Measurements from ENCODE around the gene SH2B3.
"Not testable (repeated sequence)": the region's sequence is repeated elsewhere in the genome, so short reads cannot be mapped to it uniquely, and the experiment has no call there.

Gene SH2B3

DNA sequence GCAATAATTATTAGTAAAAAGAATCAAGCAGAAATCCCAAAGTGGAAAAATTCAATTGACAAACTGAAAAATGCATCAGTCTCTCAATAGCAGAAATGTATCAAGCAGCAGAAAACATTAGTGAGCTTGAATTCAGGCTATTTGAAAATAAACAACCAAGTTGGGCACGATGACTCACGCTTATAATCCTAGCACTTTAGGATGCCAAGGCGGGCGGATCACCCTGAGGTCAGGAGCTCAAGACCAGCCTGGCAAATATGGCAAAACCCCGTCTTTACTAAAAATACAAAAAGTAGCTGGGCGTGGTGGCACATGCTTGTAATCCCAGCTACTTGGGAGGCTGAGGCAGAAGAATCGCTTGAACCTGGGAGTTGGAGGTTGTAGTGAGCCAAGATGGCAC is 87.3 kb downstream of the SH2B3 start:
- H3K4me1 ChIP-seq (ENCODE audit: control insufficient read depth in 1 of 2, insufficient read depth in 2 of 2, low read length in 2 of 2); H3K27ac ChIP-seq (ENCODE audit: low read depth, low read length); H3K9me3 ChIP-seq (ENCODE audit: control insufficient read depth in 1 of 2, low read length in 2 of 2); H3K9ac ChIP-seq (ENCODE audit: low read depth in 1 of 2, low read length in 2 of 2); H3K27me3 ChIP-seq (ENCODE audit: control insufficient read depth in 1 of 2, insufficient read depth in 2 of 2, low read length in 2 of 2); H3K4me3 ChIP-seq (ENCODE audit: low read depth in 1 of 2, low read length in 2 of 2): not testable (repeated sequence)
- peaks cover 21 to 52% of the 10 kb centered on the region in 2 donors for H3K36me3 ChIP-seq (ENCODE audit: control insufficient read depth in 1 of 2, insufficient read depth in 2 of 2, low read length in 2 of 2)

DNA sequence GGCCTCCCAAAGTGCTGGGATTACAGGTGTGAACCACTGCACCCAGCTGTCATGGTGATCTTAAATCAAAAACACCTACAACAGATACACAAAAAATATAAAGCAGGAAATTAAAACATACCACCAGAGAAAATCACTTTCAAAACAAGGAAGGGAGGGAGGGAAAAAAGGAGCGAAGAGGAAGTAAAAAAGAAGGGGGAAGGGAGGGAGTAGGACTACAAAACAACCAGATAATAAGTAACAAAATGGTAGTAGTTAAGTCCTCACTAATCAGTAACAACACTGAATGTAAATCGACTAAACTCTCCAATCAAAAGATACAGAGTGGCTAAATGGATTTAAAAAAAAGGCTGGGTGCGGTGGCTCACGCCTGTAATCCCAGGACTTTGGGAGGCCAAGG is 89.0 kb downstream of the SH2B3 start:
- H3K4me3 ChIP-seq (ENCODE audit: low read depth in 1 of 2, low read length in 2 of 2), result no peak overlapping the region
- H3K36me3 ChIP-seq (ENCODE audit: control insufficient read depth in 1 of 2, insufficient read depth in 2 of 2, low read length in 2 of 2), result peaks cover 15 to 49% of the 10 kb centered on the region in 2 donors
- no peak overlapping the region for H3K27ac ChIP-seq (ENCODE audit: low read depth, low read length)
- H3K9me3 ChIP-seq (ENCODE audit: control insufficient read depth in 1 of 2, low read length in 2 of 2), result no peaks in the 10 kb centered on the region
- H3K9ac ChIP-seq (ENCODE audit: low read depth in 1 of 2, low read length in 2 of 2), result no peak overlapping the region
- no peaks in the 10 kb centered on the region for H3K4me1 ChIP-seq (ENCODE audit: control insufficient read depth in 1 of 2, insufficient read depth in 2 of 2, low read length in 2 of 2)
- H3K27me3 ChIP-seq (ENCODE audit: control insufficient read depth in 1 of 2, insufficient read depth in 2 of 2, low read length in 2 of 2), result no peaks in the 10 kb centered on the region
